WTC11 (cell line): Measurements from ENCODE around the gene DAZAP2. TPM values are rescaled to one million over a fixed set of nuclear protein-coding genes. Genes with fewer than 3 reads are reported as not detected.

ENCODE experiments used
- ATAC-seq: fragments of 200-7000 bp; cut with Tn5 transposase; 2 replicates; pipeline ENCODE4 v1.10.0; 2021; ENCODE audit warnings: mild to moderate bottlenecking, moderate library complexity
- CTCF ChIA-PET: fragments of 300-600 bp; sonication (Branson Sonifier 250); formaldehyde crosslinking; loops from one replicate; lab custom pipeline; 2021; ENCODE audit warnings: antibody characterized with exemption; lab: Charles Lee
- POLR2A ChIA-PET: fragments of 350-600 bp; sonication (Branson Sonifier 250); formaldehyde crosslinking; loops from one replicate; lab custom pipeline; 2021; ENCODE audit warnings: antibody characterized with exemption; lab: Charles Lee
- DNase-seq: peaks from one replicate; pipeline ENCODE4 v3.0.0; 2021; ENCODE audit warnings: low spot score
- H3K27ac Mint-ChIP-seq: 2 replicates; pipeline ENCODE4 v1.8.0; 2021; ENCODE audit warnings: mixed read lengths
- H3K27me3 Mint-ChIP-seq: 2 replicates; pipeline ENCODE4 v1.8.0; 2021; ENCODE audit warnings: low read depth, mild to moderate bottlenecking, moderate library complexity, mixed read lengths
- H3K36me3 Mint-ChIP-seq: 2 replicates; pipeline ENCODE4 v1.8.0; 2021; ENCODE audit warnings: mixed read lengths
- H3K4me1 Mint-ChIP-seq: 2 replicates; pipeline ENCODE4 v1.8.0; 2022; ENCODE audit warnings: mixed read lengths
- H3K4me3 Mint-ChIP-seq: 2 replicates; pipeline ENCODE4 v1.8.0; 2021; ENCODE audit warnings: mild to moderate bottlenecking, moderate library complexity, mixed read lengths
- H3K9me3 Mint-ChIP-seq: 2 replicates; pipeline ENCODE4 v1.8.0; 2021; ENCODE audit warnings: mixed read lengths
- ATF1 ChIP-seq: sonication (generic); formaldehyde crosslinking; IDR thresholded peaks from 2 replicates; pipeline ENCODE4 v1.8.1; 2023; ENCODE audit warnings: mild to moderate bottlenecking, moderate library complexity, missing genetic modification reagents
- ATF6 ChIP-seq: sonication (generic); formaldehyde crosslinking; IDR thresholded peaks from 2 replicates; pipeline ENCODE4 v1.8.1; 2023; ENCODE audit warnings: mild to moderate bottlenecking, missing genetic modification reagents
- CREM ChIP-seq: sonication (generic); formaldehyde crosslinking; IDR thresholded peaks from 2 replicates; pipeline ENCODE4 v1.8.1; 2022; ENCODE audit warnings: mild to moderate bottlenecking, missing genetic modification reagents, moderate library complexity
- E2F5 ChIP-seq: sonication (generic); formaldehyde crosslinking; IDR thresholded peaks from 2 replicates; pipeline ENCODE4 v1.8.1; 2022; ENCODE audit warnings: mild to moderate bottlenecking, moderate library complexity, missing genetic modification reagents
- EMX1 ChIP-seq: fragments of 250-450 bp; sonication (Bioruptor Pico); IDR thresholded peaks from 2 replicates; pipeline ENCODE4 v1.8.0; 2021; ENCODE audit warnings: mild to moderate bottlenecking
- ERG ChIP-seq: fragments of 250-450 bp; sonication (Bioruptor Pico); IDR thresholded peaks from 2 replicates; pipeline ENCODE4 v1.8.0; 2021; ENCODE audit warnings: mild to moderate bottlenecking
- FOXJ3 ChIP-seq: sonication (generic); formaldehyde crosslinking; IDR thresholded peaks from 2 replicates; pipeline ENCODE4 v1.9.0; 2021; ENCODE audit warnings: missing genetic modification reagents, mild to moderate bottlenecking, borderline replicate concordance
- FOXP1 ChIP-seq: sonication (generic); formaldehyde crosslinking; IDR thresholded peaks from 2 replicates; pipeline ENCODE4 v1.8.0; 2022; ENCODE audit warnings: missing genetic modification reagents, mild to moderate bottlenecking, moderate library complexity, borderline replicate concordance
- GTF2I ChIP-seq: fragments of 250-450 bp; sonication (Bioruptor Pico); conservative IDR thresholded peaks from 2 replicates; pipeline ENCODE4 v1.4.0; 2021; ENCODE audit warnings: mild to moderate bottlenecking
- KAT7 ChIP-seq: sonication (generic); formaldehyde crosslinking; IDR thresholded peaks from 2 replicates; pipeline ENCODE4 v1.8.1; 2023; ENCODE audit warnings: missing genetic modification reagents, mild to moderate bottlenecking, borderline replicate concordance
- MLX ChIP-seq: sonication (generic); formaldehyde crosslinking; IDR thresholded peaks from 2 replicates; pipeline ENCODE4 v1.8.1; 2023; ENCODE audit warnings: mild to moderate bottlenecking, missing genetic modification reagents, moderate library complexity
- MXD4 ChIP-seq: fragments of 250-450 bp; sonication (Bioruptor Pico); IDR thresholded peaks from 2 replicates; pipeline ENCODE4 v1.8.0; 2021; ENCODE audit warnings: mild to moderate bottlenecking, moderate library complexity, borderline replicate concordance
- PRDM15 ChIP-seq: sonication (generic); formaldehyde crosslinking; IDR thresholded peaks from 2 replicates; pipeline ENCODE4 v1.8.0; 2022; ENCODE audit warnings: missing genetic modification reagents
- SMAD4 ChIP-seq: sonication (generic); formaldehyde crosslinking; IDR thresholded peaks from 2 replicates; pipeline ENCODE4 v1.8.0; 2022; ENCODE audit warnings: mild to moderate bottlenecking, missing genetic modification reagents
- SOX15 ChIP-seq: fragments of 250-450 bp; sonication (Bioruptor Pico); IDR thresholded peaks from 2 replicates; pipeline ENCODE4 v1.9.0; 2021; ENCODE audit warnings: mild to moderate bottlenecking
- SP1 ChIP-seq: sonication (generic); formaldehyde crosslinking; conservative IDR thresholded peaks from 2 replicates; pipeline ENCODE4 v1.8.1; 2022; ENCODE audit warnings: missing genetic modification reagents
- ZNF138 ChIP-seq: sonication (generic); formaldehyde crosslinking; conservative IDR thresholded peaks from 2 replicates; pipeline ENCODE4 v1.8.1; 2022; ENCODE audit warnings: mild to moderate bottlenecking, moderate library complexity, missing genetic modification reagents
- ZNF416 ChIP-seq: fragments of 250-450 bp; sonication (Bioruptor Pico); IDR thresholded peaks from 2 replicates; pipeline ENCODE4 v1.9.0; 2021; ENCODE audit warnings: mild to moderate bottlenecking, inconsistent platforms
- ZSCAN18 ChIP-seq: fragments of 250-450 bp; sonication (Bioruptor Pico); IDR thresholded peaks from 2 replicates; pipeline ENCODE4 v2.1.2; 2022; ENCODE audit warnings: mild to moderate bottlenecking, moderate library complexity
- total RNA-seq: library from RNA; stranded (reverse); gene quantifications from 3 replicates; pipeline ENCODE4 v1.2.3, GENCODE V29; 2021

Gene DAZAP2
- total RNA-seq, 1 experiment from 2014 or later = 35.8 TPM

- no peak for ATAC-seq
- CTCF ChIA-PET = no interaction called here
- H3K36me3 Mint-ChIP-seq = peaks cover 3% of the 10 kb centered on the region; the same call in 1 of the 2 replicates
- POLR2A ChIA-PET = no interaction called here
- no peaks in the 10 kb centered on the region for H3K9me3 Mint-ChIP-seq
- no peaks in the 10 kb centered on the region for H3K27me3 Mint-ChIP-seq
- TF ChIP-seq FOXJ3 = no peak
- no peak for TF ChIP-seq ZNF416 (CRISPR knock-in tag)
- TF ChIP-seq MLX = no peak
- TF ChIP-seq SMAD4 (CRISPR knock-in tag) = no peak
- TF ChIP-seq CREM (CRISPR knock-in tag) = no peak
- TF ChIP-seq ZSCAN18 (CRISPR knock-in tag) = no peak
- TF ChIP-seq SP1 (CRISPR knock-in tag) = no peak
- TF ChIP-seq FOXP1 (CRISPR knock-in tag) = no peak
- TF ChIP-seq ATF1 (CRISPR knock-in tag) = no peak
- TF ChIP-seq SOX15 = no peak
- no peak for TF ChIP-seq EMX1
- no peak for TF ChIP-seq E2F5
- TF ChIP-seq MXD4 (CRISPR knock-in tag) = no peak
- no peak for TF ChIP-seq GTF2I (CRISPR knock-in tag)
- no peak for TF ChIP-seq KAT7 (CRISPR knock-in tag)
- no peak for TF ChIP-seq PRDM15 (CRISPR knock-in tag)
- no peak for TF ChIP-seq ATF6 (CRISPR knock-in tag)
- no peak for TF ChIP-seq ERG
- no peak for TF ChIP-seq ZNF138
- no peak overlapping the region for H3K27ac Mint-ChIP-seq
- H3K4me3 Mint-ChIP-seq = no peak overlapping the region
- H3K4me1 Mint-ChIP-seq = peaks cover 18% of the 10 kb centered on the region
- no peak for DNase-seq
Measured at GRCh38 chr12:51214895-51215294, 23.7 kb upstream of the DAZAP2 start.
